Activated T-cell treated with anti-CD3 and anti-CD28 coated beads, Interleukin-2, amount 50 U/mL, for 24 hours (primary cell): Measurements from ENCODE around the gene LYPLA2.
"Not testable (repeated sequence)": the region's sequence is repeated elsewhere in the genome, so short reads cannot be mapped to it uniquely, and the experiment has no call there.

Source experiments
- DNase-seq: peaks from one replicate; pipeline ENCODE4 v3.0.0-alpha.2; 2020
- H3K27ac Mint-ChIP-seq: 2 replicates; pipeline ENCODE4 v1.8.0; 2020; ENCODE audit warnings: mild to moderate bottlenecking, mixed read lengths
- H3K27me3 Mint-ChIP-seq: 2 replicates; pipeline ENCODE4 v1.8.0; 2020; ENCODE audit warnings: mixed read lengths
- H3K36me3 Mint-ChIP-seq: 2 replicates; pipeline ENCODE4 v1.8.0; 2020; ENCODE audit warnings: low read depth, mixed read lengths
- H3K4me1 Mint-ChIP-seq: 2 replicates; pipeline ENCODE4 v1.8.0; 2020; ENCODE audit warnings: low read depth, mixed read lengths
- H3K4me3 Mint-ChIP-seq: 2 replicates; pipeline ENCODE4 v1.8.0; 2020; ENCODE audit warnings: mild to moderate bottlenecking, moderate library complexity, mixed read lengths
- H3K9me3 Mint-ChIP-seq: 2 replicates; pipeline ENCODE4 v1.8.0; 2020; ENCODE audit warnings: mixed read lengths

The LYPLA2 gene

DNA sequence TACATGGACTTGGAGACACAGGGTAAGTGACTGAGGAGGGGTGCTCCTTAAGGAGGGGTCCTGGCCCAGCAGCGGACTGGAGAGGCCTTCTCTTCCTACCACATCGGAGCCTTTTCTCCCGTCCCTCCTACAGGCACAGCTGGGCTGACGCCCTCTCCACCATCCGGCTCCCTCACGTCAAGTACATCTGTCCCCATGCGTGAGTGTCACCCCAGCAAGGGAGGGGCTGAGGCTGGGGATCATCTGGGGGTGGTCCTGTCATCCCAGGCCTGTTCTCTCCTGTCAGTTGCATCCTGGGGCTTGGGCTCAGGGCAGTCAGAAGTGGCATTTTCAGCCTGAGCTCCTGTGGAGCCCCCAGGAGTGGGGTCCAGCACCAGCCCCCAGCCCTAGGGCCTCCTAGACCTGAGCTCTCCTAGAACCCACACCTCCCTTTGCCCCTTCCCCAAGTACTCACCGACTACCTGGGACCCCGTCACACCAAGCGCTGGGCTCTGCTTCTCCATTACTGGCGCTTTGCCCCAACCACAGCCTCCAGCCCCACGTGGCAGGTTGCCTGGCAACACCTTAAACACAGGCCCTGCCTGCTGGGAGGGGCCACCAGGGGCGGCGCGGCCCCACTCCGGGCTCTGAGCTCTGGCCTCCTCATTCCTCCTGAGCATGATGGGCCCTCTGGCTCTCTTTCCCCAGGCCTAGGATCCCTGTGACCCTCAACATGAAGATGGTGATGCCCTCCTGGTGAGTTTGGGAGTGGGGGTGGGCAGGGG is 2.3 kb downstream of the LYPLA2 start:
- Mint-ChIP-seq H3K27me3 (no peaks in the 10 kb centered on the region), H3K9me3 (no peaks in the 10 kb centered on the region), H3K4me3 (peak overlapping the region; percentile 98), H3K36me3 (peaks cover 77% of the 10 kb centered on the region), H3K4me1 (peaks cover 33% of the 10 kb centered on the region), H3K27ac (peak overlapping the region; percentile 84)
- peak; percentile 40 for DNase-seq

DNA sequence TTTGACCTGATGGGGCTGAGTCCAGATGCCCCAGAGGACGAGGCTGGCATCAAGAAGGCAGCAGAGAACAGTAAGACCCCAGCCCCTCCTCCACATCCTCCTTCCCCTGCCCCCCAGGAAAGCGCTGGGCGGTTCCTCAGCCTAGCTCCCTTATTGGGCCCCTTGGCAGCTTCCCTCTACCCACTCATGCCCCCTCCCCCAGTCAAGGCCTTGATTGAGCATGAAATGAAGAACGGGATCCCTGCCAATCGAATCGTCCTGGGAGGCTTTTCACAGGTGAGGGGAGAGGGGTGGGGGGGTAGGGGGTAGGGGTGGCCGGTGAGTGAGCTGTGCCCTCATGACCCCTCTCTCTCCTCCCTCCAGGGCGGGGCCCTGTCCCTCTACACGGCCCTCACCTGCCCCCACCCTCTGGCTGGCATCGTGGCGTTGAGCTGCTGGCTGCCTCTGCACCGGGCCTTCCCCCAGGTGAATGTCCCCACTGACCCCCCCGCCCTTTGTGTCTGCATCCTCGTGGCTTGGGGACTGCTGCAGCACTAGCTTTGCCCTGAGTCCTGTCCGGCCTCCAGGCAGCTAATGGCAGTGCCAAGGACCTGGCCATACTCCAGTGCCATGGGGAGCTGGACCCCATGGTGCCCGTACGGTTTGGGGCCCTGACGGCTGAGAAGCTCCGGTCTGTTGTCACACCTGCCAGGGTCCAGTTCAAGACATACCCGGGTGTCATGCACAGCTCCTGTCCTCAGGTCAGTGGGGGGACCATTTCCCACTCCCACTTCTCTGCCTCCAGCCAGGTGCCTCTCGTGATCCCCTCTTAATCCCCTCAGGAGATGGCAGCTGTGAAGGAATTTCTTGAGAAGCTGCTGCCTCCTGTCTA is 3.2 kb downstream of the LYPLA2 start:
- H3K9me3 Mint-ChIP-seq: no peaks in the 10 kb centered on the region
- peak overlapping the region; percentile 68 for H3K27ac Mint-ChIP-seq
- peaks cover 77% of the 10 kb centered on the region for H3K36me3 Mint-ChIP-seq
- H3K4me3 Mint-ChIP-seq: no peak overlapping the region
- H3K4me1 Mint-ChIP-seq: peaks cover 35% of the 10 kb centered on the region
- H3K27me3 Mint-ChIP-seq: no peaks in the 10 kb centered on the region
- no peak for DNase-seq

DNA sequence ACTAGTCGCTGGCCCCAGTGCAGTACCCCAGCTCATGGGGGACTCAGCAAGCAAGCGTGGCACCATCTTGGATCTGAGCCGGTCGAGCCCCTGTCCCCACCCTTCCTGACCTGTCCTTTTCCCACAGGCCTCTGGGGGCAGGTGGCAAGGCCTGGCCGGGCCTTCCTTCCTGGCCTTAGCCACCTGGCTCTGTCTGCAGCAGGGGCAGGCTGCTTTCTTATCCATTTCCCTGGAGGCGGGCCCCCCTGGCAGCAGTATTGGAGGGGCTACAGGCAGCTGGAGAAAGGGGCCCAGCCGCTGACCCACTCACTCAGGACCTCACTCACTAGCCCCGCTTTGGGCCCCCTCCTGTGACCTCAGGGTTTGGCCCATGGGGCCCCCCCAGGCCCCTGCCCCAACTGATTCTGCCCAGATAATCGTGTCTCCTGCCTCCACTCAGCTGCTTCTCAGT is 3.8 kb downstream of the LYPLA2 start:
- Mint-ChIP-seq H3K36me3 (peaks cover 82% of the 10 kb centered on the region), H3K27ac (peak overlapping the region; percentile 68)

DNA sequence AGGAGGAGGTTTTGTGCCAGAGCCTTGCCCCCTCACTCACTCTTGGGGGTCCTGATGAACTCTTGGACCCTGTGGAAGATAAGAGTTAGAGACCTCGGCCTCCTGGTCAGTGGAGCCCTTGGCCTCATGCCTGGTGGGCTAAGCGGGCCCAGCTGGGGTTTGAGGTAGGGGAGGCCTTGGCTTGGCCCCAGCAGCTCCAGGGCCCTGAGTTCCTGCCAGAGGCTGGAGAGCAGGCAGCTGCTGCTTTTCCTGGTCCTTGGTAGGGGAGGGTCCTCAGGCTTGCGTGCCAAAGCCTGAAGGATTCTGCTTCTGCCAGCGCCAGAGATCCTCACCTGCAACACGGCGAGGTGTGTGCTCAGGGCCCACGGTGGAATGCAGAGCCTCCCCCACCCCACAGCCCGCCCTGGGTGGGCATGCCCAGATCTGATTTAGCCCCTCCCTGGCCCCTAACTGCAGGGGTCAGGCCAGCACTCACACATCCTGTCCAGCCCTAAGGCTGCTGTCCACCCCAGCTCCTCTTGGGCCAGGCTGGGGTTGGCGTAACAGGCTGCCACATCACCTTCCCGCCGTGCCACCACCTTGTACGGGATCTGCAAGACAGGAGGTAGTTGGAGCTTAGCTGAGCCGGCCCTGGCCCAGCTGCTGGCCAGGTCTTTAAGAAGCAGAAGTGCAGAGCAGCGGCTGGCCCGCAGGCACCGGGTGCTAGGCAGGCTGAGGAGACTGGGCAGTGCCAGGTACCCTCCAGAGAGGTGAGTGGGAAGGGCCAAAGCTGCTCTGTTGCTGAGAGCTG is 4.9 kb downstream of the LYPLA2 start:
- DNase-seq: no peak
- Mint-ChIP-seq H3K4me1 (peaks cover 31% of the 10 kb centered on the region), H3K4me3 (no peak overlapping the region), H3K27ac (peak overlapping the region; percentile 82), H3K9me3 (no peaks in the 10 kb centered on the region), H3K27me3 (no peaks in the 10 kb centered on the region), H3K36me3 (peaks cover 77% of the 10 kb centered on the region)

More for the DNA sequence above, 3.8 kb downstream of the LYPLA2 start:
- not testable (repeated sequence) for H3K27me3 Mint-ChIP-seq, DNase-seq, H3K4me3 Mint-ChIP-seq, H3K9me3 Mint-ChIP-seq
- H3K4me1 Mint-ChIP-seq: peaks cover 39% of the 10 kb centered on the region

DNA sequence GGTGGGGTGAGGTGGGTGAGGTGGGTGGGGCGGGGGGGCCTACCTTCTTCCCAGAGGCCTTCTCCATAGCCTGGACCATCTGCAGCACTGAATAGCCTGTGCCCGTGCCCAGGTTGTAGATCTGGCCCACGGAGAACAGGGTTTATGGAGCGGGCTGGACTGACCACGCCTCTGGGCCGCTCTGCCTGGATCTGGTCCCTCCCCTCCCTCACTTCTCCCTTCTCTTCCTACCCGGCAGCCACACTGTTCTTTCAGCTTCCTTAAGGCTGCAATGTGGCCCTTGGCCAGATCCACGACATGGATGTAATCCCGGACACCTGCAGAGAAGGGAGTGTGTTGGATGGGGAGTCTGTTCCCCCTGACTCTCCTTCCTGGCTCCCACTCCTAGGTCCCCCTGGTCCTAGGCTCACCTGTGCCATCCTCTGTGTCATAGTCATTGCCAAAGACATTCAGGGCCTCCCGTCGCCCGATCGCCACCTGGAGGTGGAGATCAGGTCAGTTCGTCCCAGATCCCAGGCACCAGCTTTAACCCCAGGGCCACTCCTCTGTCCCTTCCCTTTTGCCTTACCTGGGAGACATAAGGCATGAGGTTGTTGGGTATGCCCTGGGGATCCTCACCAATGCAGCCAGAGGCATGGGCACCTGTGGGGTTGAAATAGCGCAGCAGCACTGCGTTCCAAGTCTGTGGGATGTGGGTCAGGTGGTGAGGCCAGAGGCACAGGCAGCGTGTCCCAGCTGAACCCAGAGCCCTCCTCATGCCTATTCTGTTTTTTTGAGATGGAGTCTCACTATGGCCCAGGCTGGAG is 5.7 kb downstream of the LYPLA2 start:
- Mint-ChIP-seq H3K9me3 (no peaks in the 10 kb centered on the region), H3K27me3 (no peaks in the 10 kb centered on the region), H3K27ac (peak overlapping the region; percentile 70), H3K36me3 (peaks cover 72% of the 10 kb centered on the region), H3K4me3 (no peak overlapping the region), H3K4me1 (peaks cover 31% of the 10 kb centered on the region)
- no peak for DNase-seq

DNA sequence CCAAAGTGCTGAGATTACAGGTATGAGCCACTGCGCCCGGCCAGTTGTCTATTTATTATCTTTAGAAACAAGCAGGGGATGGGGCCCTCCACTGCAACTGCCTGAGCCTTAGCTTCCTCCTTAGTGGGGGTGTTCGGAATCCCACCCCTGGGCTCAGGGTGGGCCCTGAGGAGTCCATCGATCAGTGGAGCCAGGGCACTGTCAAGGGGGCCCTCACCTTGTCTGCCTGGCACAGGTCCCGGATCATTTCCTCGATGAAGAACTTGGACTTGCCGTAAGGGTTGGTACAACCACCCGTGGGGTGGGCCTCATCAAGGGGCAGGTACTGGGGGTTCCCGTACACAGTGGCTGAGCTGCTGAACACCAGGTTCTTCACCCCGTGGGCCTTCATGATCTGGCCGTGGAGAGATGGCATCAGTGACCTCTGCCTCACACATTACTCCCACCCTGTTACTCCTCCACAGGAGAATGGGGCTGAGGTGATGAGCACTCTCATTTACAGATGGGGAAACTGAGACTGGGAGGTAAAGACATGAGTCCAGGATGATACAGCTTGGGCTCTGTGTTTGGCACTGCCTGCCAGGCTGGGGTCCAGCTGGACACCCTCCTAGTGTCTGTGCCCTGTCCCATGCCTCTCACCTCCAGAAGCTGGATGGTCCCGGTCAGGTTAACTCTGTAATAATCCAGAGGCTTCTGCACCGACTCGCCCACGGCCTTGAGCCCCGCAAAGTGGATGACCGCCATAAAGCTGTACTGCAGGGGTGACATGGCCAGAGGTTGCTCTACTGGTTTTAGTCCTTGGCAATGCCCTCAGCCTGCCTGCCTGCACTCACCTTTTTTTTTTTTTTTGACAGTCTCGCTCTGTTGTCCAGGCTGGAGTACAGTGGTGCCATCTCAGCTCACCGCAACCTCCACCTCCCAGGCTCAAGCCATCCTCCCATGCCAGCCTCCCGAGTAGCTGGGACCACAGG is 6.8 kb downstream of the LYPLA2 start:
- no peak for DNase-seq
- Mint-ChIP-seq H3K4me3 (no peak overlapping the region), H3K9me3 (no peaks in the 10 kb centered on the region), H3K27me3 (no peaks in the 10 kb centered on the region), H3K4me1 (peaks cover 28% of the 10 kb centered on the region), H3K36me3 (peaks cover 70% of the 10 kb centered on the region), H3K27ac (peak overlapping the region; percentile 70)

DNA sequence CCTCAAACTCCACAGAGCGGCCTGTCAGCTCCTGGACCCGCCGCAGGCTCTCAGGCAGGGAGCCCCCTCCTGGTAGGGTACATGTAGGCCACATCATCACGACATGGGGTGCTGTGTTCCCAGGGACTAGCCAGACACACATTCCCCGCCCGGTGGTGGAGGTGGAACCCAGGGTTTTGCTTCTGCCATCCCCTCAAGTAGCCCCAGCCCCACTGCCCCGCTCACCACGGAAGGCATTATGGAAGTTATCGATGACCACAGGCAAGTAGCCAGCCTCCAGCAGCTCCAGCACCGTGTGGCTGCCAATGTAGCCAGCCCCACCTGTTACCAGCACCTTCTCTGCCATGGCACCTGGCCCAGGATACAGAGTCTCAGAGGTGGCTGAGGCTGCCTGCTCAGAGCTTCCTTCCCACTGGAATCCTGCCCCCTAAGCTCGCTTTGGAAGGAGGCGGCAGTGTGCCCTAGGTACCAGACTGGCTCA is 7.8 kb downstream of the LYPLA2 start:
- Mint-ChIP-seq H3K4me3 (peak overlapping the region; percentile 98), H3K36me3 (peaks cover 61% of the 10 kb centered on the region), H3K27ac (peak overlapping the region; percentile 94), H3K9me3 (no peaks in the 10 kb centered on the region), H3K4me1 (peaks cover 21% of the 10 kb centered on the region), H3K27me3 (no peaks in the 10 kb centered on the region)
- DNase-seq: peak; percentile 35

DNA sequence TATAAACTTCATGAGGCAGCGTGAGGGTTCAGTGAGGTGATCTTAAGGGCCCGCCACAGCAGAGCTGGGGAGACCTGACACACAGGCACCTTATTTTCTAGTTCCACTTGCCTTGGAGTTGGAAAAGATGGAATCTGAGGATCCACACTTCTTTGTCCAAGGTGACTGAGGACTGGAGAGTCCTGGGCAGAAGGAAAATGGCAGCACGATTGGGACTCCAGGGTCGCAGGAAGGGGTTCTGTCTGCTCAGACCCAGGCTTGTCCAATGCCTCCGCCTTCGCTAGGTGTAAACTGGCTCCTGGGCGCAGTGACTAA is 8.3 kb downstream of the LYPLA2 start:
- H3K36me3 Mint-ChIP-seq: peaks cover 57% of the 10 kb centered on the region
- no peak for DNase-seq
- H3K4me1 Mint-ChIP-seq: peaks cover 21% of the 10 kb centered on the region
- H3K27ac Mint-ChIP-seq: peak overlapping the region; percentile 94
- no peaks in the 10 kb centered on the region for H3K9me3 Mint-ChIP-seq
- H3K4me3 Mint-ChIP-seq: peak overlapping the region; percentile 98
- H3K27me3 Mint-ChIP-seq: no peaks in the 10 kb centered on the region

DNA sequence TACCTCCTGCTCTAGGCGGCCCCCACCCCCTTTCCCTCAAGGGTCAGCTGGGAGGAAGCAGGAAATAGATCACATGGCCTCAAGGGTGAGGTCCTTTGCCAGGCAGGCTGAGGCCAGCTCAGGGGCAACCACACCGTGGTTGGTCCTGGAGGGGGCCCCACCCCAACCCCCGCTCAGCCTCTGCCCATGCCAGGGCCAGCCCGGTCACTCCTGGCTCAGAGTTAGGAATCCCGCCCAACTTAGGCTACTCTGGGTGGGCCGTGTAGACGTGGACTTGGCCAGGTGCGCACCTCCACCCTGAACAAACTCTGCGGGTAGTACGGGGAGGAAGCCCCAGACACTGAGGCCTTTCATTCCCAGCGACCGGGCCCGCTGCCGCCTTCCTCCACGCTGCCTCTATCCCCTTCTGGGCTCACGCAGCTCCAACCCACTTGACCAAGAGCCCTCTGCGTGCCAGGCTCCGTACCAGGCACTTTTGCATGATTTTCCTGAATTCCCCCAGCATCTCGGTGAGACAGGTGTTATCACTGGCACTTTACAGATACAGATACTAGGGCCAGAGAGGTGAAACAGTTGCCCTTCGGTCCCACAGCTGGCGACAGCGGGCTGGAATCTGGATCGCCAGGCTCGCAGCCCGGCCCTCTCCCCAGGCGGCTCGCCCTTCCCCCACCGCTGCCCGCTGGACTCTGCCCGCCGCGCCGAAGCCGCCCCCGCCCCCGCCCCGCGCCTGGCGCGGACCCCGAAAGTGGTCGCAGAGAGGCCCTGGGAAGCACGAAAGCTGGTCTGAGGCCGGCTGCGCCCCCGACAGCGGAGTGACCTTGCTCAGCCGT is 8.8 kb downstream of the LYPLA2 start:
- Mint-ChIP-seq H3K36me3 (peaks cover 52% of the 10 kb centered on the region), H3K4me3 (peak overlapping the region; percentile 98), H3K27me3 (no peaks in the 10 kb centered on the region), H3K4me1 (peaks cover 21% of the 10 kb centered on the region), H3K27ac (peak overlapping the region; percentile 94), H3K9me3 (no peaks in the 10 kb centered on the region)
- DNase-seq: peak; percentile 55

DNA sequence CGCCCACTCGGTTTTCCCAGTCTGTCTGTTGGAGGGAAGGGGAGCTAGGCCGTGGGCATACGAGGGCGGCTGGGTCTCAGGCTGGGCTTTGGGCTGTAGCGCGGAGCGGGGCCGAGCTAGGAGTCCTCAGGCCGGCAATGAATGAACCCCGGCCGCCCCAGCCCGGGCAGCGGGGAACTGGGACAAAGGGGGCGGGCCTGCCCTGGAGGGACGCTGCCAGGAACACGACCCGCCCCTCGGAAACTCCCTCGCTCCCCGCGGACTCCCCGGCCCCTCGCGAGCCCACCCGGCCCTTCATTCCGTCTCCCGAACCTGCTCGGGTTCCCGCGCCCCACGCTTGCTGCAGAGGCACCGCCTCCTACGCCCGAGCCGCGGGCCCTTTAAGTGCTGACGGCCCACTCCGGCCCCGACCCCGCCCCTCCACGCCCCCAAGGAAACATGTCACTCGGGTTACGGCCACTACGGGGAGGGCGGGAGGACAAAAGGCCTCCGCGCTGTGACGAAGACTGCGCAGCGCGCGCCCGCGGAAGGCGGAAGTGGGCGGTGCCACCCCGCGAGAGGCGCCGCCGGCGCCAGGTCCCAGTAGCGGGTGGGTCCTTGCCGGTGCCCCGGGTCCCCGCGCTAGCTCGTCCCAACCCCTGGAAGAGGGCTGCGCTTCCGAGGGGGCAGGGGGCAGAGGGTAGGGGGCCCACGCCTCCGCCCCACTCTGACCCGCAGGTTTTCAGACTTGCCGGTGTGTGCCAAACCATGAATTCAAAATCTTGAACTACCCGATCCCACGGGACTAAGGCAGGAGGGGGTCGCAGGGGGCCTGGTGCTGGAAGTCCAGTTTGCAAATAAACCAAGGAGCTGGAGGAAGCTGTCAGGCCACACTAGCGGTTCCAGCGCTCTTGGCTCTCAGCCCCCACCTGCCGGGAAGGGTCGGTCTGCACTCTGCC is 9.7 kb downstream of the LYPLA2 start, which contains the start of gene GALE:
TSS of gene GALE (minus strand) at position 355 of the 938 bp plus-strand sequence. CDS start 1,747 bp downstream, outside the sequence.
- peak; percentile 98 for DNase-seq
- Mint-ChIP-seq H3K27me3 (no peaks in the 10 kb centered on the region), H3K27ac (peak within 1 kb of the TSS; percentile 94), H3K9me3 (no peaks in the 10 kb centered on the region), H3K4me3 (peak within 1 kb of the TSS; percentile 98), H3K36me3 (peaks cover 44% of the 10 kb centered on the region), H3K4me1 (peaks cover 21% of the 10 kb centered on the region)

DNA sequence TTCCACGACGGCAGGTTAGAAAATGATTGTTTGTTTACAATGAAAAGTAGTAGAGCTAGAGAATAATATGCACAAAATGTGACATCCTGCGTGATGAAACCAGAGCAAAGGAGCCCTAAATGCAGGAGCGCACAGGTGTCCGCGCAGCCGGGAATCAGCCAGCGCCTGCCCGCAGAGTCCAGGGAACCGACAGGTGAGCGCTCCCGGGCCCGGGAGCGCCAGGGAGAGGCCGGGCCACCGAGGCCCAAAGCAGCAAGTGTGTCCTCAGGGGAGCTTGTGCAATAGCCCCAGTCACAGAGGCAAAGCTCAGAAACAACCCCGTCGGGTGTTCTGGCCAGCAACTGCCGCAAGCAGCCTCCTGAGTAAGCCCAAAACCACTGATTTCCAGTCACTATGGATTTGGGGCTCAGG is 10.4 kb downstream of the LYPLA2 start:
- Mint-ChIP-seq H3K36me3 (peaks cover 39% of the 10 kb centered on the region), H3K27ac (peak overlapping the region; percentile 94), H3K9me3 (no peaks in the 10 kb centered on the region), H3K4me3 (peak overlapping the region; percentile 98), H3K27me3 (no peaks in the 10 kb centered on the region), H3K4me1 (peaks cover 21% of the 10 kb centered on the region)
- DNase-seq: peak; percentile 32
